K562 (cell line): ENCODE results near the gene SDCBP2. TPM values are rescaled to one million over a fixed set of nuclear protein-coding genes. Genes with fewer than 3 reads are reported as not detected.

Source experiments
- ARID1B ChIP-seq: fragments of 450-650 bp; IDR thresholded peaks from 2 replicates; pipeline ENCODE4 v1.6.1; 2016; ENCODE audit warnings: antibody characterized with exemption, mild to moderate bottlenecking, inconsistent platforms
- ASH1L ChIP-seq: fragments of 450-650 bp; IDR thresholded peaks from 2 replicates; pipeline ENCODE4 v1.6.1; 2018; ENCODE audit warnings: borderline replicate concordance, mild to moderate bottlenecking, low read depth; ENCODE audit not compliant: partially characterized antibody
- CBX3 ChIP-seq, 2 experiments: IDR thresholded peaks; 1 replicate in 1 of 2; 2 replicates in 1 of 2; pipeline ENCODE4 v1.6.1; 2012; ENCODE audit warnings: inconsistent platforms in 2 of 2, low read length in 2 of 2, borderline replicate concordance in 1 of 2, control low read depth in 1 of 2
- E2F1 ChIP-seq: sonication (generic); formaldehyde crosslinking; IDR thresholded peaks from 2 replicates; pipeline ENCODE4 v1.8.1; 2023; ENCODE audit warnings: mild to moderate bottlenecking, missing genetic modification reagents, moderate library complexity
- FOXP1 ChIP-seq: sonication (generic); formaldehyde crosslinking; IDR thresholded peaks from 2 replicates; pipeline ENCODE4 v1.8.0; 2022; ENCODE audit warnings: mild to moderate bottlenecking, missing genetic modification reagents
- JUNB ChIP-seq: fragments of 450-650 bp; formaldehyde crosslinking; conservative IDR thresholded peaks from 2 replicates; pipeline ENCODE4 v1.4.0; 2020; ENCODE audit warnings: mild to moderate bottlenecking
- MCM7 ChIP-seq, 2 experiments: fragments of 450-650 bp; IDR thresholded peaks; 2 replicates each; pipeline ENCODE4 v1.6.1; 2016 to 2018
- MED1 ChIP-seq: sonication (generic); formaldehyde crosslinking; IDR thresholded peaks from 2 replicates; pipeline ENCODE4 v1.8.1; 2023; ENCODE audit warnings: missing genetic modification reagents, borderline replicate concordance
- NR4A1 ChIP-seq, 2 experiments: fragments of 250-450 bp in 1 of 2; fragments of 450-650 bp in 1 of 2; sonication (Bioruptor Pico) in 1 of 2; IDR thresholded peaks; 2 replicates each; pipeline versions ENCODE4 v1.4.0 to v1.6.1; 2016 to 2020; ENCODE audit warnings: mild to moderate bottlenecking in 2 of 2, missing compliant biosample characterization in 1 of 2, missing genetic modification characterization in 1 of 2, moderate library complexity in 1 of 2
- POLR3A ChIP-seq: IDR thresholded peaks from 2 replicates; pipeline ENCODE4 v1.6.1; 2011; ENCODE audit warnings: borderline replicate concordance, mild to moderate bottlenecking, moderate library complexity; ENCODE audit not compliant: insufficient read length, insufficient read depth; ENCODE audit errors: extremely low read depth
- RFX5 ChIP-seq: IDR thresholded peaks from 2 replicates; pipeline ENCODE4 v1.6.1; 2011; ENCODE audit warnings: low read depth, mild to moderate bottlenecking, improper control_type of control experiment, low read length
- UBTF ChIP-seq, 2 experiments: IDR thresholded peaks; 2 replicates each; pipeline ENCODE4 v1.6.1; 2012; ENCODE audit warnings: improper control_type of control experiment in 2 of 2, low read depth in 2 of 2, low read length in 2 of 2, borderline replicate concordance in 1 of 2
- USF2 ChIP-seq: sonication (generic); formaldehyde crosslinking; IDR thresholded peaks from 2 replicates; pipeline ENCODE4 v1.5.0; 2020; ENCODE audit warnings: missing genetic modification reagents
- ZNF561 ChIP-seq: fragments of 450-650 bp; formaldehyde crosslinking; conservative IDR thresholded peaks from 2 replicates; pipeline ENCODE4 v1.4.0; 2020; ENCODE audit warnings: mild to moderate bottlenecking, moderate library complexity
- polyA plus RNA-seq, 8 experiments: library from polyadenylated mRNA; depleted of rRNA in 4 of 8; stranded (reverse) in 5 of 8; unstranded in 3 of 8; fragments of >200 nt; fragmentation: Nextera tagmentation in 2 of 8; fragmentation: Illumina TruSeq in 1 of 8; extraction: Ambion mirVana in 2 of 8; extraction: Trizol in 1 of 8; gene quantifications; 2 replicates each; pipeline versions ENCODE4 v1.2.1 to v1.2.3, GENCODE V29; 2011 to 2014; ENCODE audit warnings: inconsistent platforms in 1 of 8, missing spikeins in 1 of 8
- total RNA-seq, 7 experiments: library from RNA; depleted of rRNA in 6 of 7; stranded (reverse); fragments of >200 nt in 6 of 7; fragmentation: Illumina TruSeq in 2 of 7; extraction: Trizol in 2 of 7; gene quantifications; 2 replicates each; pipeline versions ENCODE4 v1.2.1 to v1.2.3, GENCODE V29; 2011 to 2021; ENCODE audit warnings: low replicate concordance in 1 of 7

SDCBP2 gene
- total and polyA plus RNA-seq, 9 of the 15 experiments (the other 6 are each of a cell fraction or from before 2014, with no cell fraction given) = 0.06 to 1.2 (median 0.80) TPM

- TF ChIP-seq ZNF561 (CRISPR knock-in tag) (no peak), MED1 (CRISPR knock-in tag) (no peak), CBX3 (IDR thresholded peaks at IDR 0.05; ENCODE audit: borderline replicate concordance in 1 of 2, low read length in 2 of 2) (no peak), ASH1L (no peak), FOXP1 (no peak), RFX5 (no peak), JUNB (no peak), UBTF (IDR thresholded peaks at IDR 0.05; ENCODE audit: borderline replicate concordance in 1 of 2, low read depth in 2 of 2, low read length in 2 of 2) (no peak), ARID1B (no peak), E2F1 (CRISPR knock-in tag) (no peak), NR4A1 (CRISPR knock-in tag; IDR thresholded peaks at IDR 0.05) (no peak), NR4A1 (tag; IDR thresholded peaks at IDR 0.05) (no peak), USF2 (CRISPR knock-in tag) (no peak), POLR3A (no peak), MCM7 (IDR thresholded peaks at IDR 0.05) (no peak)
Measured at GRCh38 chr20:1331801-1332453, 3.0 kb upstream of the SDCBP2 start (continued).
